Measurements from ENCODE around the gene XXYLT1.

XXYLT1 gene

DNA sequence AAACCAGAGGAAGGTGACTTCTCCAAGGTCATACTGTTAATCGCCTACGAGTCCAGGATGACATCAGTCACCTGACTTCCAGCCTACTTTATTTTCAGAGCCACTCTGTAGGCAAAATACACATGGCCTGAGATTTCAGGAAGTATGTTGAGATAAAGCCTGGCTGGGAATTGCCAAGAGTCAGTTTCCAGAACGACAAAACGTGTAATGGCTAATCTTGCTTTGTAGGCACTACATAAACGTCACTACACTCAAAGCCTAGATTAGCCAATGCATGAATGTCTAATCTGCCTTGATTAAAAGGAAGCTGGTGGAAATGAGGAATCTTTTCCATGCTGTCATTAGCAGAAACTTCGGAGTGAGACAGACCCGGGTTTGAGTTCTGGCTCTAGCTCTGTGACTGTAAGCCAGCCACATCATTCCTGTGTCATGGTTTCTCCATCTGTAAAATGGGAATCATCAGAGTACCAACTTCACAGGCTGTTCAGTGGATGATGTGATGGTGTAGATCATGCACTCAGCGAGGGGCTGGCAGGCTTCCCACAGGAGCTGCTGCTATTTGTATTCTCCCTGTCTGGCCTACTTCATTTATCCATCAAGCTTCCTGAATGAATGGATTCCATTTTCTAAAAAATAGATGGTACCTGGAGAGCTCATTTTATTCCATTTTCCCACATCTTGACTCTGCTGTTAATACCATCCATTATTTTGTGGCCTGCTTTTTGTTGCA is 241.9 kb downstream of the XXYLT1 start:
- no peak for DNase-seq (ENCODE audit: low read depth)

- no peak for DNase-seq (ENCODE audit: low read depth)
Observed at GRCh38 chr3:195025884-195026200, 245.1 kb downstream of the XXYLT1 start.

- DNase-seq (ENCODE audit: low read depth) = no peak
Observed at GRCh38 chr3:195025056-195025883, 245.7 kb downstream of the XXYLT1 start.

GRCh38 chr3:195023989-195024388 is 247.0 kb downstream of the XXYLT1 start:
- DNase-seq (ENCODE audit: low read depth) = no peak

- no peak for DNase-seq (ENCODE audit: low read depth)
Observed at GRCh38 chr3:195023576-195023975, 247.4 kb downstream of the XXYLT1 start.

GRCh38 chr3:195021692-195022091 is 249.3 kb downstream of the XXYLT1 start:
- no peak for DNase-seq (ENCODE audit: low read depth)

- no peak for DNase-seq (ENCODE audit: low read depth)
Observed at GRCh38 chr3:195020921-195021320, 250.0 kb downstream of the XXYLT1 start.

DNA sequence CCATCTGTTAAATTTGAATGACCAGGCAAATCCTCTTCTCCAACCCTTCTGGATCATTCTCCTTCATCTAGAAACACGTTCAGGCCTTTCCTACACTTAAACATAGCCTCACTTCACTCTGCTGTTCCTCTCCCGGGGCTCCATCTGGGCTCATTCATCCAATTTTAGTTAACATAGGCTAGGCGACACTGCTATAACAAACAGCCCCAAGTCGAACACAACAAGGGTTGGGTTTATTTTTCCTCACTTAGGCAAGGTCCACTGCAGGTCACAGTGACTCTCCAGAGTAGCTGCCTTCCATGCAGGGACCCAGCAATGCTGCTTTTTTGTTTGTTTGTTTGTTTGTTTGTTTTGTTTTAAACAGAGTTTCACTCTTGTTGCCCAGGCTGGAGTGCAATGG is 250.8 kb downstream of the XXYLT1 start:
- DNase-seq (ENCODE audit: low read depth) = no peak

- no peak for DNase-seq (ENCODE audit: low read depth)
Observed at GRCh38 chr3:195019335-195019734, 251.6 kb downstream of the XXYLT1 start.

All from EH (cell line).